Muscle of leg (tissue), 11 donors: ENCODE results near the gene MRPS26. TPM values are rescaled to one million over a fixed set of nuclear protein-coding genes. Genes with fewer than 3 reads are reported as not detected.
"Not testable (repeated sequence)": the region's sequence is repeated elsewhere in the genome, so short reads cannot be mapped to it uniquely, and the experiment has no call there.

ENCODE experiments used
- DNase-seq: peaks from one replicate; pipeline ENCODE4 v3.0.0; 2013
- H3K27ac ChIP-seq: one replicate; pipeline ENCODE4 v1.5.1; 2013; ENCODE audit warnings: mild to moderate bottlenecking, low read length, control low read depth
- H3K27me3 ChIP-seq: one replicate; pipeline ENCODE4 v1.6.1; 2013; ENCODE audit warnings: low read length; ENCODE audit not compliant: control insufficient read depth, insufficient read depth
- H3K36me3 ChIP-seq: one replicate; pipeline ENCODE4 v1.6.1; 2013; ENCODE audit warnings: low read length; ENCODE audit not compliant: control insufficient read depth, insufficient read depth
- H3K4me1 ChIP-seq: one replicate; pipeline ENCODE4 v1.6.1; 2013; ENCODE audit warnings: low read length; ENCODE audit not compliant: control insufficient read depth, insufficient read depth
- H3K4me3 ChIP-seq: one replicate; pipeline ENCODE4 v1.5.1; 2013; ENCODE audit warnings: low read length, control low read depth
- H3K9me3 ChIP-seq: replicated peaks from 2 replicates; pipeline ENCODE4 v1.6.1; 2013; ENCODE audit warnings: low read depth, low read length; ENCODE audit not compliant: control insufficient read depth
- WGBS: methylation state at CpG from one replicate; pipeline ENCODE4 v1.1.5; 2013; ENCODE audit warnings: missing lambda C conversion rate; ENCODE audit not compliant: insufficient coverage; 5-methylcytosine and 5-hydroxymethylcytosine counted together
- polyA plus RNA-seq, 8 donors: library from polyadenylated mRNA; unstranded; fragments of 120-200 nt; gene quantifications; one replicate each; pipeline versions ENCODE4 v1.2.1 to v1.2.3, GENCODE V29; 2013; ENCODE audit warnings: inconsistent platforms in 1 of 8, low replicate concordance in 1 of 8; ENCODE audit not compliant: insufficient read length in 8 of 8, insufficient read depth in 1 of 8
- total RNA-seq: library from RNA; stranded (reverse); fragments of 120-200 nt; gene quantifications from one replicate; pipeline ENCODE4 v1.2.4, GENCODE V29; 2013

Gene MRPS26
- total and polyA plus RNA-seq, 9 donors: 37.3 to 47.2 (median 39.6) TPM

GRCh38 chr20:3072530-3073250 is 26.8 kb downstream of the MRPS26 start:
- Histone ChIP-seq H3K4me3 (peak overlapping the region; percentile 45), H3K9me3 (no peaks in the 10 kb centered on the region), H3K36me3 (no peaks in the 10 kb centered on the region), H3K4me1 (peaks cover 10% of the 10 kb centered on the region), H3K27ac (no peak overlapping the region), H3K27me3 (peaks cover 44% of the 10 kb centered on the region)
- 61% methylated on average over 19 of the region's 22 CpGs for WGBS
- DNase-seq: no peak

- DNase-seq, H3K9me3 ChIP-seq, H3K36me3 ChIP-seq, H3K4me3 ChIP-seq, H3K27ac ChIP-seq: not testable (repeated sequence)
- H3K27me3 ChIP-seq: peaks cover 44% of the 10 kb centered on the region
- WGBS: 86% methylated on average over 5 of the region's 8 CpGs
- H3K4me1 ChIP-seq: peaks cover 10% of the 10 kb centered on the region
Measured at GRCh38 chr20:3073251-3073643, 27.4 kb downstream of the MRPS26 start.

GRCh38 chr20:3074812-3075211 is 29.0 kb downstream of the MRPS26 start:
- H3K27ac ChIP-seq: no peak overlapping the region
- H3K36me3 ChIP-seq: no peaks in the 10 kb centered on the region
- H3K9me3 ChIP-seq: no peaks in the 10 kb centered on the region
- no peak overlapping the region for H3K4me3 ChIP-seq
- H3K27me3 ChIP-seq: peaks cover 46% of the 10 kb centered on the region
- peaks cover 10% of the 10 kb centered on the region for H3K4me1 ChIP-seq
- 77% methylated on average over 5 of the region's 6 CpGs for WGBS
- no peak for DNase-seq

GRCh38 chr20:3075315-3075714 is 29.5 kb downstream of the MRPS26 start:
- not testable (repeated sequence) for H3K27ac ChIP-seq, DNase-seq, H3K9me3 ChIP-seq, H3K4me3 ChIP-seq, H3K36me3 ChIP-seq
- 78% methylated on average over 1 of the region's 6 CpGs for WGBS
- Histone ChIP-seq H3K27me3 (peaks cover 50% of the 10 kb centered on the region), H3K4me1 (peaks cover 10% of the 10 kb centered on the region)

GRCh38 chr20:3077618-3078134 is 31.8 kb downstream of the MRPS26 start:
- WGBS: 86% methylated on average over 1 of the region's 4 CpGs
- Histone ChIP-seq H3K9me3 (no peaks in the 10 kb centered on the region), H3K4me1 (peaks cover 3% of the 10 kb centered on the region), H3K27ac (no peak overlapping the region), H3K36me3 (no peaks in the 10 kb centered on the region), H3K27me3 (peaks cover 53% of the 10 kb centered on the region), H3K4me3 (no peak overlapping the region)
- DNase-seq: no peak

GRCh38 chr20:3080939-3081388 is 35.1 kb downstream of the MRPS26 start:
- Histone ChIP-seq H3K9me3 (no peaks in the 10 kb centered on the region), H3K4me3 (no peak overlapping the region), H3K27me3 (peaks cover 65% of the 10 kb centered on the region), H3K4me1 (peaks cover 8% of the 10 kb centered on the region), H3K27ac (no peak overlapping the region), H3K36me3 (no peaks in the 10 kb centered on the region)
- 56% methylated on average over 2 of the region's 6 CpGs for WGBS
- DNase-seq: no peak

GRCh38 chr20:3081641-3082040 is 35.8 kb downstream of the MRPS26 start:
- 87% methylated on average over 9 of the region's 11 CpGs for WGBS
- peaks cover 63% of the 10 kb centered on the region for H3K27me3 ChIP-seq
- H3K4me3 ChIP-seq: no peak overlapping the region

GRCh38 chr20:3082306-3082951 is 36.6 kb downstream of the MRPS26 start:
- Histone ChIP-seq H3K36me3 (no peaks in the 10 kb centered on the region), H3K27ac (no peak overlapping the region), H3K4me1 (peaks cover 8% of the 10 kb centered on the region), H3K27me3 (peaks cover 59% of the 10 kb centered on the region), H3K9me3 (no peaks in the 10 kb centered on the region), H3K4me3 (no peak overlapping the region)
- DNase-seq: no peak
- 3% methylated on average over 51 of the region's 71 CpGs for WGBS

More at GRCh38 chr20:3081641-3082040, 35.8 kb downstream of the MRPS26 start:
- no peak overlapping the region for H3K27ac ChIP-seq
- no peak for DNase-seq
- peaks cover 8% of the 10 kb centered on the region for H3K4me1 ChIP-seq
- no peaks in the 10 kb centered on the region for H3K36me3 ChIP-seq
- H3K9me3 ChIP-seq: no peaks in the 10 kb centered on the region

- Histone ChIP-seq H3K36me3 (no peaks in the 10 kb centered on the region), H3K27me3 (peaks cover 62% of the 10 kb centered on the region), H3K9me3 (no peaks in the 10 kb centered on the region), H3K27ac (no peak overlapping the region), H3K4me1 (peaks cover 8% of the 10 kb centered on the region), H3K4me3 (no peak overlapping the region)
- 10% methylated on average over 59 of the region's 76 CpGs for WGBS
- no peak for DNase-seq
Measured at GRCh38 chr20:3082955-3083952, 37.4 kb downstream of the MRPS26 start.
